ENCODE measurements around the gene SPOUT1. TPM values are rescaled to one million over a fixed set of nuclear protein-coding genes. Genes with fewer than 3 reads are reported as not detected.
A peak's percentile ranks its signal among the peaks of the same experiment; 100 is the strongest.

Gene SPOUT1
- total RNA-seq, 1 experiment from 2014 or later, result 70.4 TPM

GRCh38 chr9:128818099-128818838 lies 11.3 kb downstream of the SPOUT1 start, which contains the start of gene ENDOG:
Gene ENDOG (plus strand): TSS chr9:128818500. CDS start chr9:128818685, 185 bp downstream.
- Histone ChIP-seq H3K4me2 (ENCODE audit: low read length) (peak within 1 kb of the TSS; percentile 97), H3K4me1 (ENCODE audit: control insufficient read depth in 1 of 2, insufficient read depth in 2 of 2, low read length in 2 of 2) (peaks cover 12 to 23% of the 10 kb centered on the region in 2 experiments; a peak in 3 of 4 replicates), H3K36me3 (ENCODE audit: control insufficient read depth in 1 of 2, insufficient read depth in 2 of 2, low read length in 2 of 2) (peaks cover 8 to 14% of the 10 kb centered on the region in 2 experiments; a peak in 3 of 4 replicates), H3K79me2 (ENCODE audit: insufficient read depth, low read length) (no peaks in the 10 kb centered on the region), H2AFZ (ENCODE audit: low read depth, low read length, poor library complexity, severe bottlenecking) (peak within 1 kb of the TSS; percentile 95), H3K27me3 (ENCODE audit: insufficient read depth, low read length) (no peaks in the 10 kb centered on the region), H3K9me2 (ENCODE audit: insufficient read depth) (no peaks in the 10 kb centered on the region), H3K9ac (ENCODE audit: low read length) (peak within 1 kb of the TSS; percentile 73), H3K4me3 (replicated peaks in 1 of 2; ENCODE audit: low read depth in 1 of 2, low read length in 2 of 2) (peak within 1 kb of the TSS; percentile 54 to 71), H3K27ac (ENCODE audit: low read depth, low read length) (peak within 1 kb of the TSS; percentile 85), H3K9me3 (ENCODE audit: control insufficient read depth in 1 of 2, insufficient read depth in 1 of 2, low read depth in 1 of 2, low read length in 2 of 2) (no peaks in the 10 kb centered on the region), H4K20me1 (ENCODE audit: insufficient read depth) (no peaks in the 10 kb centered on the region)
- DNase-seq (ENCODE audit: low read depth, low spot score) (peak; percentile 93), ATAC-seq (peak; percentile 82)
- ChIA-PET CTCF (interaction anchor here (0.6 to 2.0 kb wide), 18 partner anchors 8 to 564 kb away, joined by 3 to 23 read pairs (median 4); partner anchors contain the start of genes SPOUT1 and ZDHHC12), POLR2A (interaction anchor here (0.6 to 1.3 kb wide), 6 partner anchors 12 to 736 kb away, joined by 3 to 9 read pairs (median 4); partner anchors contain the start of gene SPOUT1), RAD21 (ENCODE audit: low non-redundant PET in 1 of 2, low total read pairs in 2 of 2, uncharacterized antibody in 2 of 2, unreplicated experiment in 2 of 2) (interaction anchor here (0.7 to 1.5 kb wide), 5 partner anchors 11 to 109 kb away, joined by 3 to 4 read pairs (median 3); partner anchors contain the start of gene SPOUT1 (in 1 of the 2))
- intact Hi-C loops (cut with micrococcal nuclease), result no loop called here
- BruUV-seq (replicated peaks), result no TSS peak
- TF ChIP-seq POLR2AphosphoS5 (IDR thresholded peaks at IDR 0.05; ENCODE audit: low read depth, low read length) (peak; percentile 98), ZFX (IDR thresholded peaks at IDR 0.05) (peak; percentile 86; the same call in 1 of the 2 replicates), EZH2 (IDR thresholded peaks at IDR 0.05) (no peak), JUND (IDR thresholded peaks at IDR 0.05) (no peak), YY1 (IDR thresholded peaks at IDR 0.05; ENCODE audit: extremely low read depth, insufficient replicate concordance, low read depth, low read length) (peak; percentile 11), SP1 (IDR thresholded peaks at IDR 0.05; ENCODE audit: low read depth) (peak; percentile 37; the same call in 1 of the 2 replicates), RAD21 (IDR thresholded peaks at IDR 0.05; ENCODE audit: low read depth) (peak; percentile 28; the same call in 1 of the 2 replicates), CEBPB (IDR thresholded peaks at IDR 0.05; ENCODE audit: low read depth) (no peak), EGR1 (IDR thresholded peaks at IDR 0.05; ENCODE audit: low read depth) (no peak), TCF7L2 (IDR thresholded peaks at IDR 0.05; ENCODE audit: borderline replicate concordance, extremely low read depth, insufficient read depth, insufficient read length) (peak; percentile 39), SRF (IDR thresholded peaks at IDR 0.05; ENCODE audit: low read depth) (no peak), ZBTB33 (IDR thresholded peaks at IDR 0.05; ENCODE audit: extremely low read depth, insufficient replicate concordance, low read length) (no peak), FOSL1 (IDR thresholded peaks at IDR 0.05; ENCODE audit: low read depth) (no peak), MAX (IDR thresholded peaks at IDR 0.05) (peak; percentile 76), ZNF274 (IDR thresholded peaks at IDR 0.05; ENCODE audit: low read depth, low read length) (no peak), CBX3 (IDR thresholded peaks at IDR 0.05; ENCODE audit: low read depth) (no peak), POLR2A (IDR thresholded peaks at IDR 0.05; ENCODE audit: borderline replicate concordance, extremely low read depth, insufficient read depth, insufficient read length) (peak; percentile 96), SIN3A (IDR thresholded peaks at IDR 0.05; ENCODE audit: low read depth) (peak; percentile 68; the same call in 1 of the 2 replicates), CTCF (IDR thresholded peaks at IDR 0.05 in 2 of 3, conservative IDR thresholded peaks at IDR 0.05 in 1 of 3; ENCODE audit: borderline replicate concordance in 1 of 3, insufficient read depth in 1 of 3, low read depth in 2 of 3, low read length in 2 of 3) (peak; percentile 46 to 92 (median 70); a peak in 5 of 6 replicates), EZH2phosphoT487 (IDR thresholded peaks at IDR 0.05; ENCODE audit: borderline replicate concordance) (no peak)

Data from HCT116 (cell line).